Suppressor macrophage treated with lipopolysaccharide for 1 hour (primary cell): ENCODE data around the gene USP49.

Experiments
- DNase-seq, 3 donors: peaks; one replicate each; pipeline ENCODE4 v3.0.0-alpha.2; 2020 to 2022

The USP49 gene

GRCh38 chr6:41779336-41779735 is 115.8 kb downstream of the USP49 start:
- no peak for DNase-seq

- DNase-seq, result no peak
Measured at GRCh38 chr6:41778895-41779294, 116.3 kb downstream of the USP49 start.

GRCh38 chr6:41777551-41778285 is 117.5 kb downstream of the USP49 start:
- peak; percentile 52 to 69 (median 53) for DNase-seq

GRCh38 chr6:41775293-41775882 is 119.8 kb downstream of the USP49 start:
- no peak for DNase-seq

- DNase-seq, result no peak
Measured at GRCh38 chr6:41774841-41775240, 120.3 kb downstream of the USP49 start.

- no peak for DNase-seq
Measured at GRCh38 chr6:41771058-41771983, 123.9 kb downstream of the USP49 start.

GRCh38 chr6:41770381-41771057 is 124.7 kb downstream of the USP49 start:
- DNase-seq, result no peak

GRCh38 chr6:41769376-41769775 is 125.8 kb downstream of the USP49 start:
- DNase-seq, result no peak

GRCh38 chr6:41768545-41769308 is 126.4 kb downstream of the USP49 start:
- DNase-seq, result no peak

GRCh38 chr6:41767112-41767833 is 127.9 kb downstream of the USP49 start:
- peak in 2 of 3 donors; percentile 27 to 33 for DNase-seq

- peak in 1 of 3 donors; percentile 39 for DNase-seq
Measured at GRCh38 chr6:41766043-41766664, 129.0 kb downstream of the USP49 start.

- DNase-seq, result peak in 1 of 3 donors; percentile 33
Measured at GRCh38 chr6:41763470-41763869, 131.7 kb downstream of the USP49 start.

GRCh38 chr6:41759905-41760579 is 135.1 kb downstream of the USP49 start:
- DNase-seq, result no peak

- no peak for DNase-seq
Measured at GRCh38 chr6:41759106-41759904, 135.9 kb downstream of the USP49 start.

- DNase-seq, result no peak
Measured at GRCh38 chr6:41758641-41759035, 136.5 kb downstream of the USP49 start.

GRCh38 chr6:41757931-41758640 is 137.1 kb downstream of the USP49 start:
- no peak for DNase-seq

GRCh38 chr6:41757271-41757670 is 137.9 kb downstream of the USP49 start:
- no peak for DNase-seq

GRCh38 chr6:41756354-41756753 is 138.8 kb downstream of the USP49 start:
- no peak for DNase-seq

GRCh38 chr6:41755895-41756294 is 139.3 kb downstream of the USP49 start:
- DNase-seq, result no peak
